ENCODE measurements around the gene ARHGDIB.

ARHGDIB gene

GRCh38 chr12:14982991-14983390 is 21.6 kb upstream of the ARHGDIB start:
- H3K36me3 ChIP-seq (ENCODE audit: control insufficient read depth in 2 of 2, insufficient read depth in 2 of 2, low read length in 2 of 2): no peaks in the 10 kb centered on the region
- H3K9ac ChIP-seq (ENCODE audit: low read length in 2 of 2): no peak overlapping the region
- H3K27me3 ChIP-seq (ENCODE audit: control insufficient read depth in 1 of 2, insufficient read depth in 2 of 2, low read length in 2 of 2): no peaks in the 10 kb centered on the region
- no peak overlapping the region for H3K27ac ChIP-seq (ENCODE audit: low read length)
- no peaks in the 10 kb centered on the region for H3K4me1 ChIP-seq (ENCODE audit: control insufficient read depth, insufficient read depth, low read length)
- H3K4me3 ChIP-seq (ENCODE audit: low read length in 2 of 2): no peak overlapping the region
- H3K9me3 ChIP-seq (ENCODE audit: control insufficient read depth in 2 of 2, low read length in 2 of 2): no peaks in the 10 kb centered on the region

- Histone ChIP-seq H3K9me3 (ENCODE audit: control insufficient read depth in 2 of 2, low read length in 2 of 2) (no peaks in the 10 kb centered on the region), H3K4me1 (ENCODE audit: control insufficient read depth, insufficient read depth, low read length) (no peaks in the 10 kb centered on the region), H3K27me3 (ENCODE audit: control insufficient read depth in 1 of 2, insufficient read depth in 2 of 2, low read length in 2 of 2) (no peaks in the 10 kb centered on the region), H3K4me3 (ENCODE audit: low read length in 2 of 2) (no peak overlapping the region), H3K9ac (ENCODE audit: low read length in 2 of 2) (no peak overlapping the region), H3K27ac (ENCODE audit: low read length) (no peak overlapping the region), H3K36me3 (ENCODE audit: control insufficient read depth in 2 of 2, insufficient read depth in 2 of 2, low read length in 2 of 2) (no peaks in the 10 kb centered on the region)
These were observed 21.2 kb upstream of the ARHGDIB start for GRCh38 chr12:14982562-14982961.

- H3K36me3 ChIP-seq (ENCODE audit: control insufficient read depth in 2 of 2, insufficient read depth in 2 of 2, low read length in 2 of 2): no peaks in the 10 kb centered on the region
- H3K4me1 ChIP-seq (ENCODE audit: control insufficient read depth, insufficient read depth, low read length): no peaks in the 10 kb centered on the region
- H3K9me3 ChIP-seq (ENCODE audit: control insufficient read depth in 2 of 2, low read length in 2 of 2): no peaks in the 10 kb centered on the region
- no peaks in the 10 kb centered on the region for H3K27me3 ChIP-seq (ENCODE audit: control insufficient read depth in 1 of 2, insufficient read depth in 2 of 2, low read length in 2 of 2)
- no peak overlapping the region for H3K27ac ChIP-seq (ENCODE audit: low read length)
- H3K4me3 ChIP-seq (ENCODE audit: low read length in 2 of 2): no peak overlapping the region
- no peak overlapping the region for H3K9ac ChIP-seq (ENCODE audit: low read length in 2 of 2)
These were observed 19.6 kb upstream of the ARHGDIB start for GRCh38 chr12:14981049-14981448.

- no peaks in the 10 kb centered on the region for H3K4me1 ChIP-seq (ENCODE audit: control insufficient read depth, insufficient read depth, low read length)
- H3K9ac ChIP-seq (ENCODE audit: low read length in 2 of 2): no peak overlapping the region
- H3K36me3 ChIP-seq (ENCODE audit: control insufficient read depth in 2 of 2, insufficient read depth in 2 of 2, low read length in 2 of 2): no peaks in the 10 kb centered on the region
- no peaks in the 10 kb centered on the region for H3K9me3 ChIP-seq (ENCODE audit: control insufficient read depth in 2 of 2, low read length in 2 of 2)
- no peaks in the 10 kb centered on the region for H3K27me3 ChIP-seq (ENCODE audit: control insufficient read depth in 1 of 2, insufficient read depth in 2 of 2, low read length in 2 of 2)
- no peak overlapping the region for H3K4me3 ChIP-seq (ENCODE audit: low read length in 2 of 2)
- no peak overlapping the region for H3K27ac ChIP-seq (ENCODE audit: low read length)
These were observed 18.1 kb upstream of the ARHGDIB start for GRCh38 chr12:14979468-14979867.

GRCh38 chr12:14976658-14977057 is 15.3 kb upstream of the ARHGDIB start:
- H3K4me1 ChIP-seq (ENCODE audit: control insufficient read depth, insufficient read depth, low read length): no peaks in the 10 kb centered on the region
- H3K9me3 ChIP-seq (ENCODE audit: control insufficient read depth in 2 of 2, low read length in 2 of 2): no peaks in the 10 kb centered on the region
- H3K27me3 ChIP-seq (ENCODE audit: control insufficient read depth in 1 of 2, insufficient read depth in 2 of 2, low read length in 2 of 2): no peaks in the 10 kb centered on the region
- H3K9ac ChIP-seq (ENCODE audit: low read length in 2 of 2): no peak overlapping the region
- no peak overlapping the region for H3K27ac ChIP-seq (ENCODE audit: low read length)
- no peaks in the 10 kb centered on the region for H3K36me3 ChIP-seq (ENCODE audit: control insufficient read depth in 2 of 2, insufficient read depth in 2 of 2, low read length in 2 of 2)
- no peak overlapping the region for H3K4me3 ChIP-seq (ENCODE audit: low read length in 2 of 2)

GRCh38 chr12:14975457-14975856 is 14.1 kb upstream of the ARHGDIB start:
- Histone ChIP-seq H3K4me1 (ENCODE audit: control insufficient read depth, insufficient read depth, low read length) (no peaks in the 10 kb centered on the region), H3K27ac (ENCODE audit: low read length) (no peak overlapping the region), H3K36me3 (ENCODE audit: control insufficient read depth in 2 of 2, insufficient read depth in 2 of 2, low read length in 2 of 2) (no peaks in the 10 kb centered on the region), H3K9me3 (ENCODE audit: control insufficient read depth in 2 of 2, low read length in 2 of 2) (no peaks in the 10 kb centered on the region), H3K9ac (ENCODE audit: low read length in 2 of 2) (no peak overlapping the region), H3K4me3 (ENCODE audit: low read length in 2 of 2) (no peak overlapping the region), H3K27me3 (ENCODE audit: control insufficient read depth in 1 of 2, insufficient read depth in 2 of 2, low read length in 2 of 2) (no peaks in the 10 kb centered on the region)

- no peaks in the 10 kb centered on the region for H3K9me3 ChIP-seq (ENCODE audit: control insufficient read depth in 2 of 2, low read length in 2 of 2)
These were observed 13.2 kb upstream of the ARHGDIB start for GRCh38 chr12:14974633-14975032.

GRCh38 chr12:14972816-14973215 is 11.4 kb upstream of the ARHGDIB start, which contains the start of gene PDE6H:
PDE6H (plus strand) TSS chr12:14973042; CDS start chr12:14978013, 4,971 bp downstream.
- no peaks in the 10 kb centered on the region for H3K27me3 ChIP-seq (ENCODE audit: control insufficient read depth in 1 of 2, insufficient read depth in 2 of 2, low read length in 2 of 2)
- no peak within 1 kb of the TSS for H3K9ac ChIP-seq (ENCODE audit: low read length in 2 of 2)
- no peaks in the 10 kb centered on the region for H3K4me1 ChIP-seq (ENCODE audit: control insufficient read depth, insufficient read depth, low read length)
- no peaks in the 10 kb centered on the region for H3K36me3 ChIP-seq (ENCODE audit: control insufficient read depth in 2 of 2, insufficient read depth in 2 of 2, low read length in 2 of 2)
- H3K9me3 ChIP-seq (ENCODE audit: control insufficient read depth in 2 of 2, low read length in 2 of 2): no peaks in the 10 kb centered on the region
- H3K4me3 ChIP-seq (ENCODE audit: low read length in 2 of 2): no peak within 1 kb of the TSS
- no peak within 1 kb of the TSS for H3K27ac ChIP-seq (ENCODE audit: low read length)

More at GRCh38 chr12:14974633-14975032, 13.2 kb upstream of the ARHGDIB start:
- Histone ChIP-seq H3K27me3 (ENCODE audit: control insufficient read depth in 1 of 2, insufficient read depth in 2 of 2, low read length in 2 of 2) (no peaks in the 10 kb centered on the region), H3K9ac (ENCODE audit: low read length in 2 of 2) (no peak overlapping the region), H3K4me1 (ENCODE audit: control insufficient read depth, insufficient read depth, low read length) (no peaks in the 10 kb centered on the region), H3K27ac (ENCODE audit: low read length) (no peak overlapping the region), H3K36me3 (ENCODE audit: control insufficient read depth in 2 of 2, insufficient read depth in 2 of 2, low read length in 2 of 2) (no peaks in the 10 kb centered on the region), H3K4me3 (ENCODE audit: low read length in 2 of 2) (no peak overlapping the region)

GRCh38 chr12:14970473-14970872 is 9.1 kb upstream of the ARHGDIB start:
- H3K4me1 ChIP-seq (ENCODE audit: control insufficient read depth, insufficient read depth, low read length): no peaks in the 10 kb centered on the region

GRCh38 chr12:14968478-14968877 is 7.1 kb upstream of the ARHGDIB start:
- H3K9me3 ChIP-seq (ENCODE audit: control insufficient read depth in 2 of 2, low read length in 2 of 2): no peaks in the 10 kb centered on the region
- H3K4me3 ChIP-seq (ENCODE audit: low read length in 2 of 2): no peak overlapping the region

More at GRCh38 chr12:14970473-14970872, 9.1 kb upstream of the ARHGDIB start:
- Histone ChIP-seq H3K36me3 (ENCODE audit: control insufficient read depth in 2 of 2, insufficient read depth in 2 of 2, low read length in 2 of 2) (no peaks in the 10 kb centered on the region), H3K4me3 (ENCODE audit: low read length in 2 of 2) (no peak overlapping the region), H3K9me3 (ENCODE audit: control insufficient read depth in 2 of 2, low read length in 2 of 2) (no peaks in the 10 kb centered on the region), H3K27ac (ENCODE audit: low read length) (no peak overlapping the region), H3K9ac (ENCODE audit: low read length in 2 of 2) (no peak overlapping the region), H3K27me3 (ENCODE audit: control insufficient read depth in 1 of 2, insufficient read depth in 2 of 2, low read length in 2 of 2) (no peaks in the 10 kb centered on the region)

GRCh38 chr12:14965221-14965620 is 3.8 kb upstream of the ARHGDIB start:
- no peak overlapping the region for H3K4me3 ChIP-seq (ENCODE audit: low read length in 2 of 2)
- no peak overlapping the region for H3K9ac ChIP-seq (ENCODE audit: low read length in 2 of 2)
- no peaks in the 10 kb centered on the region for H3K4me1 ChIP-seq (ENCODE audit: control insufficient read depth, insufficient read depth, low read length)
- H3K36me3 ChIP-seq (ENCODE audit: control insufficient read depth in 2 of 2, insufficient read depth in 2 of 2, low read length in 2 of 2): no peaks in the 10 kb centered on the region
- no peak overlapping the region for H3K27ac ChIP-seq (ENCODE audit: low read length)
- no peaks in the 10 kb centered on the region for H3K9me3 ChIP-seq (ENCODE audit: control insufficient read depth in 2 of 2, low read length in 2 of 2)
- no peaks in the 10 kb centered on the region for H3K27me3 ChIP-seq (ENCODE audit: control insufficient read depth in 1 of 2, insufficient read depth in 2 of 2, low read length in 2 of 2)

More at GRCh38 chr12:14968478-14968877, 7.1 kb upstream of the ARHGDIB start:
- Histone ChIP-seq H3K9ac (ENCODE audit: low read length in 2 of 2) (no peak overlapping the region), H3K27ac (ENCODE audit: low read length) (no peak overlapping the region), H3K36me3 (ENCODE audit: control insufficient read depth in 2 of 2, insufficient read depth in 2 of 2, low read length in 2 of 2) (no peaks in the 10 kb centered on the region), H3K4me1 (ENCODE audit: control insufficient read depth, insufficient read depth, low read length) (no peaks in the 10 kb centered on the region), H3K27me3 (ENCODE audit: control insufficient read depth in 1 of 2, insufficient read depth in 2 of 2, low read length in 2 of 2) (no peaks in the 10 kb centered on the region)
